HL-60/S4 treated with retinoic acid at 250 ng/mL for 4 days and 3 days (cell line): ENCODE measurements around the gene CD37.

Experiments used
- in situ Hi-C: fragments of 300-500 bp; cut with MboI; formaldehyde crosslinking; loops from 2 replicates; pipeline ENCODE4 v1.7.0; 2022; ENCODE audit warnings: low sequenced_read_pairs

CD37 gene

GRCh38 chr19:49344505-49345423 lies 9.6 kb downstream of the CD37 start:
- in situ Hi-C loops, result no loop called here

- in situ Hi-C loops, result no loop called here
Measured at GRCh38 chr19:49347191-49347590, 12.0 kb downstream of the CD37 start.

GRCh38 chr19:49347835-49348234 lies 12.6 kb downstream of the CD37 start:
- in situ Hi-C loops, result no loop called here

GRCh38 chr19:49348305-49349189 lies 13.3 kb downstream of the CD37 start:
- in situ Hi-C loops, result no loop called here

GRCh38 chr19:49349567-49349966 lies 14.4 kb downstream of the CD37 start:
- in situ Hi-C loops, result no loop called here

GRCh38 chr19:49355909-49356353 lies 20.7 kb downstream of the CD37 start:
- in situ Hi-C loops, result no loop called here

- in situ Hi-C loops, result no loop called here
Measured at GRCh38 chr19:49356382-49356781, 21.2 kb downstream of the CD37 start.

- in situ Hi-C loops, result no loop called here
Measured at GRCh38 chr19:49357186-49357585, 22.0 kb downstream of the CD37 start.

GRCh38 chr19:49359851-49360820 lies 24.9 kb downstream of the CD37 start:
- in situ Hi-C loops, result no loop called here

GRCh38 chr19:49361438-49362047 lies 26.3 kb downstream of the CD37 start:
- in situ Hi-C loops, result no loop called here

GRCh38 chr19:49362048-49362928 lies 27.1 kb downstream of the CD37 start, which contains the start of gene TEAD2:
Gene TEAD2 (minus strand): TSS chr19:49362416. CDS start chr19:49360075, 2,341 bp downstream.
- in situ Hi-C loops, result no loop called here

- in situ Hi-C loops, result no loop called here
Measured at GRCh38 chr19:49362929-49363267, 27.7 kb downstream of the CD37 start.

GRCh38 chr19:49363268-49364082 lies 28.3 kb downstream of the CD37 start, which contains the start of gene DKKL1:
Gene DKKL1 (plus strand): TSS chr19:49363877. CDS start chr19:49363999, 122 bp downstream.
- in situ Hi-C loops, result no loop called here

GRCh38 chr19:49364083-49364737 lies 29.0 kb downstream of the CD37 start:
- in situ Hi-C loops, result no loop called here

- in situ Hi-C loops, result no loop called here
Measured at GRCh38 chr19:49366110-49366509, 30.9 kb downstream of the CD37 start.

- in situ Hi-C loops, result no loop called here
Measured at GRCh38 chr19:49368711-49369358, 33.6 kb downstream of the CD37 start.

- in situ Hi-C loops, result no loop called here
Measured at GRCh38 chr19:49371184-49371583, 36.0 kb downstream of the CD37 start.
